Activated CD4-positive, alpha-beta T cell treated with anti-CD3 and anti-CD28 coated beads, Interleukin-10, Interleukin-2, amounts not matched to agents 100 ng/mL and 50 ng/mL, durations not matched to agents 16 hours and 8 hours (primary cell): ENCODE results near the gene FAAP20.

ENCODE experiments used
- DNase-seq: peaks from one replicate; pipeline ENCODE4 v3.0.0-alpha.2; 2020

Gene FAAP20

DNA sequence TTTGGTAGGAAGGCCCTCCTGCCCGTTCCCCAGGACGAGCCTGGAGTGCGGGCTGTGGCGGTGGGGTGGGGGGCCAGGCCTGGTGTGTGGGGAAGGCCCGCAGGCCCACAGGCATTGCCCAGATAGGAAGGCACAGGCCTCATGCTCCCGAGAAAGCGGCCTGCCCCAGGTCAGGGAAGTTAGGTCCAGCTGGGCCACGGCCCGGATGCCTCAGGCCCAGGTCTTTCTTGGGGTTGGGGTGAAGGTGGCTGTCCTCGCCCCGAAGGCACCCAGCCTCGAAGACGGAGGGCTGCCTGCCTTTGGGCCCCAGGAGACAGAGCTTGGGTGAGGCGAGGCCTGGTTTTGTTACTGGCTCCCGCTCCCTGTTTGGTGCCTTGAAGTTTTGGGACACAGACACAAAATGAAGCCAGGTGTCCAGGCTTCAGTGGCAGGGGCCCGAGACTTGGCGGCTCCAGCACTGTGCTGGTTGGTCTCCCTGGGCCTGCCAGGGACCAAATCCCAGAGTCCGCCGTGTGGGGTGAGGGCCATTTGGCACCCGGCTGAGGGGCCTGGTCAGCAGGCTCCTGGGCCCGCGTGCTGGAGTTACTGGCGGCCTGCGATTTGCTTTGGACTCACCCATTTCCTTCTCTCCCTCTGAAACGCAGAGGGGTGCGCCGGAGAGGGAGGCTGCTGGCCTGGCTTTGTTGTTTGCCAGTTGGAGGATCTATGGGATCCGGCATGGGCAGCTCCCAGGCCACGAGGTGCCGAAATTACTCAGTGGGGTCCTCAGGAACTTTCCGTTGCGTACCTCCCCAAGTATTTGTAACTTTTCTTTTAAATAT, 35.5 kb upstream of the FAAP20 start:
- DNase-seq: peak; percentile 33

DNA sequence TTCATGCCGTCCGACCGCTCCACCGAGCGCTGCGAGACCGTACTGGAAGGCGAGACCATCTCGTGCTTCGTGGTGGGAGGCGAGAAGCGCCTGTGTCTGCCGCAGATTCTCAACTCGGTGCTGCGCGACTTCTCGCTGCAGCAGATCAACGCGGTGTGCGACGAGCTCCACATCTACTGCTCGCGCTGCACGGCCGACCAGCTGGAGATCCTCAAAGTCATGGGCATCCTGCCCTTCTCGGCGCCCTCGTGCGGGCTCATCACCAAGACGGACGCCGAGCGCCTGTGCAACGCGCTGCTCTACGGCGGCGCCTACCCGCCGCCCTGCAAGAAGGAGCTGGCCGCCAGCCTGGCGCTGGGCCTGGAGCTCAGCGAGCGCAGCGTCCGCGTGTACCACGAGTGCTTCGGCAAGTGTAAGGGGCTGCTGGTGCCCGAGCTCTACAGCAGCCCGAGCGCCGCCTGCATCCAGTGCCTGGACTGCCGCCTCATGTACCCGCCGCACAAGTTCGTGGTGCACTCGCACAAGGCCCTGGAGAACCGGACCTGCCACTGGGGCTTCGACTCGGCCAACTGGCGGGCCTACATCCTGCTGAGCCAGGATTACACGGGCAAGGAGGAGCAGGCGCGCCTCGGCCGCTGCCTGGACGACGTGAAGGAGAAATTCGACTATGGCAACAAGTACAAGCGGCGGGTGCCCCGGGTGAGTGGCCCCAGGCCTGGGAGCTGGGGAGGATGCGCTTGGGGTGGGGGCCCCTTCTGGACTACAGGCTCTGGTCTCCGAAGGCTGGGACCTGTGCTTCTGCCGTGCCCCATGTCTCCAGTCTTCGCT, 34.7 kb upstream of the FAAP20 start:
- peak; percentile 78 for DNase-seq

DNA sequence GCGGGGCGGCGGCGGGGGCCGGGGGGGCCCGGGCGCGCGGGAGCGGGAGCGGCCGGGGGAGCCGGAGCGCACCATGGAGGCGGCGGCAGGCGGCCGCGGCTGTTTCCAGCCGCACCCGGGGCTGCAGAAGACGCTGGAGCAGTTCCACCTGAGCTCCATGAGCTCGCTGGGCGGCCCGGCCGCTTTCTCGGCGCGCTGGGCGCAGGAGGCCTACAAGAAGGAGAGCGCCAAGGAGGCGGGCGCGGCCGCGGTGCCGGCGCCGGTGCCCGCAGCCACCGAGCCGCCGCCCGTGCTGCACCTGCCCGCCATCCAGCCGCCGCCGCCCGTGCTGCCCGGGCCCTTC, 34.1 kb upstream of the FAAP20 start:
- DNase-seq: peak; percentile 39

DNA sequence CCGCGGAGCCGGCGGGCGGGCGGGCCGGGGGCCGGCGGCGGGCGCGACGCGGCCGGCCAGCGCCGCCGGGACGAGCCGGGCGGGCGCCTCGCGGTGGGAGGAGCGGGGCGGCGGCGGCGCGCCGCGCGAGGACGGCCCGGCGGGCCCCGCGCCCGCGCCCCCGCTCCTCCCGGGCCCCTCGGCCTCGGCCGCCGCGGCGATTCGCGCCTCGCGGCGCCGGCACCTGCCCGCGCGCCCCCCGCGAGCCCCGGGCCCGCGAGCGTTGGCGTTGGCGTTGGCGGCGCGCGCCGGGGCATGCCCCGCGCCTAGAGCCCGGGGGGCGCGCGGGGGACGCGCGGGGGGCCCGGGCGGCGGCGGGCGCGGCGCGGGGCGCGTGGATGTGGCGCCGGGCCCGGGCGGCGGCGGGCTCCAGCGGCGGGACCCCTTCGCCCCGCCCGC, 33.6 kb upstream of the FAAP20 start, which contains the start of gene SKI:
TSS of gene SKI (plus strand) at position 163 of the 438 bp plus-strand sequence. CDS start 448 bp downstream, outside the sequence.
- DNase-seq: no peak

DNA sequence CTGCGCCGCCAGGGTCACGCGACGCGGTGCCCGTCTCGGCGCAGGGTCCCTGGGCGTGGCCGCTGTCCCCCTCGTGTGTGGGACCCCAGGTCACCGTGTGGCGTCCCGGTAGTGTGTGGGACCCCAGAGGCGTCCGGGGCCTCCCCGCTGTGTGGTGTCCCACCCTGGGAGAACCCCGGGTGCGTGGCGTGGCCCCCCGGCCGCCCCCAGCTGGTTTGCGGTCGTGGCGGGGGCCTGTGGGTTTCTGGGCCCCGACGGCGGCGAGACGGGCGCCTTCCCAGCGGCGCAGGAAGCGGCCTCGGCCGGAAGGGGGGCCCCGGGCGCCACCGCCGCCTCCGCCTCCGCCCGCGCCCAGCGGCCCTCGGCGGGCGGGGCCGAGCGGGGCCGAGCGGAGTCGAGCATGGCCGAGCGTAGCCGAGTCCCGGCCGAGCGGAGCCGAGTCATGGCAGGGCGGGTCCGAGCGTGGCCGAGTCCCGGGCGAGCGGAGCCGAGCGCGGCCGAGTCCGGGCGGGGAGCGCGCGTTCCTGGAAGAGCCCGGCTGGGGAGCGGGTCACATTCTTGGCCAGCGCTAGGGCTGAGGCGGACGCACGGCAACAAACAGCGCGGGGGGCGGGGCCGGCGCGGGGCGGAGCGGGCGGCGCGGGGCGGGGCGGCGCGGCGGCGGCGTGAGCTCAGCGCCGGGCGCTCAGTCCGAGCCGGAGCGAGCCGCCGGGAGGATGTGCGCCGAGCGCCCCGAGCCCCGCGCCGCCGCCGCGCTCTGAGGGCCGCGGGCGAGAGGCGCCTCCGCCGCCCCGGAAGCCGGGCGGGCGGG, 33.0 kb upstream of the FAAP20 start:
- DNase-seq: peak; percentile 98

DNA sequence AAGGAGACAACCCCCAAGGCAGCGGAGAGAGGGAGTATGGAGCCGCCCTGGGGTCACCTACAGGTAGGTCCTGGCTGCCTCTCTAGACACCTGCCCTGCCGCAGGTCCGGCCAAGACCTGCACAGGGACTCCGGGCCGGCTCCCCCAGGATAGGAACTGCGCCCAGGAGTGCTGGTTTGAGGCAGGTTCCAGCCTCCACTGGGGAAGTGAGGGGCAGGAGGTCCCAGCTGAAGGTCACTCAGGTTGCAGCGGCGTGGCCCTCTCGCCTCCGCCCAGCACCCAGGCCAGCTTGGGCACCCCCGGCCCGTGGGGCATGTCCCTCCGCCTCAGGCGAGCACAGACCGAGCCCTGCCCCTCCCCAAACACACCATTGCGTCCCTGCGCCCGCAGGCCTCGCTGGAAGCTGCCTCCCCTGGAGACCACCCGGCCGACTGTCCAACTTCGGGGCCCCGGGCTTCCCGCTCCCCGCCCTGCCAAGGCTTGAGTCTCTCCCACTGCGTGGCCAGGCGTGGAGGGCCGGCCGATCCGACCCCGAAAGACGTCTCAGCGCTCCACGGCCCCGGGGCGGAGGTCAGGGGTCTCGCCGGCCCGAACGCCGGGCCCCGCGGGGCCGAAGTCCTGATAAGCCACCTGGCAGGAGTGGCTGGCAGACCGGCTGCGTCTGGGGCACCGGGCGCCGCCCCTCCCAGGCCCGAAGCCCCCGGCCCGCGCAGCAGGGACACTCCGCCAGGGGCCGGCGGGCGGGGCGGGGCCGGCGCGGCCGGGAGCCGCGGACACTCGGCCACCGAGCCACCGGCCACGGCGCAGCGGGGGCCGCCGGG, 32.2 kb upstream of the FAAP20 start:
- DNase-seq: no peak

DNA sequence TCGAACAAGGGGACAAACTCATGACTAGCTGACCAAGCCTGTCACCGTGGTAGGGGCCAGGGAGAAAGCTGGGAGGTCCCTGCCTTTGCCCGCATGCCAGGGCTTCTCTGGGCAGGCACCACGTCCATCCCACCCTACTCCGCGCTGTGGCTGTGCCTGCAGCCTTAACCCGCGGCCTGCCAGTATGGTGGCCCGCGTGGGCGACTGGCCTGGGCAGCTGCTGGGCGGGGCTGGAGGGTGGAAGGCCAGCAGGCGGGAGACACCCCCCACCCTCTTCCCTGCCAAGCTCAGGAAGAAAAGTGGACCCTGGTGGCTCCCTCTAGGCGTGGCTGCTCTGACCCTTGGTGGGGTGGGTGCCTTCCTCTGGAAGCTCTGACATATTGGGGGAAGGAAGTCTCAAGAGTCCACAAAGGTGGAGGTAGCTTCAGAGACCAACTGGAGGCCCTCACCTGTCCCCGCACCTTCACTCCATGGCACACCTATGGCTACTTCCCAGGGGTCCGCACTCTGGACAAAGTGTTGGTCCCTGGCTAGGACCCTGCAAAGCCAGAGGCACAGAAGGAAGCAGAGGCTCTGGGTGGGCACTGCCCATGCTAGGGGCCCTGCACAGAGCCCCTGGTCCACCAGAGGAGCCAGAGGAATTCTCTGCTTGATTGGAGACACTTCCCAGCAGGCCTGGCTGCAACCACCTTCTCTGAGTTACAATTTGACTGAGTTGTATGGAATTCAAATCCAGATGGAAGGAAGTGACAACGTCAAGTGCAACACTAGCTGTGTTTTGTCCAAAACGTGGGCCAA, 30.3 kb upstream of the FAAP20 start:
- no peak for DNase-seq

DNA sequence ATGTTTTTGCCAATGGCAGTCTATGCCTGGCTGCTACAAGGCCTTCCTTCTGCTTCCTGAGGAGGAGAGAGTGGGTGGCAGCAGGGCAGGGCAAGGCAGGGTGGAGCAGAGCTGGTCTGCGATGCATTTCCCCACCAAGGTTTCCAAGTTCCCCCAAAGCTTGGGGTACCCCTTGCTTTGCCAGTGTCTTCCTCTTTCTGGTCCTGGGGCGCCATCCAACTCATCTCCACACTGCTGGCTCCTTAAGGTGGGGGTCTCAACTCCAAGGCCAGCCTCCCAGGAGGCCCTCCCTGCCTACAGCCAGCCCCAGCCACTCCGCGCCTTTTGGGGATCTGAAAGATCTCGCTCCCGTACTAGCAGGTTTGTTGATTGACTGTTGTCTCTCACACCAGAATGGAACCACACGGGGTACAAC, 29.6 kb upstream of the FAAP20 start:
- no peak for DNase-seq

DNA sequence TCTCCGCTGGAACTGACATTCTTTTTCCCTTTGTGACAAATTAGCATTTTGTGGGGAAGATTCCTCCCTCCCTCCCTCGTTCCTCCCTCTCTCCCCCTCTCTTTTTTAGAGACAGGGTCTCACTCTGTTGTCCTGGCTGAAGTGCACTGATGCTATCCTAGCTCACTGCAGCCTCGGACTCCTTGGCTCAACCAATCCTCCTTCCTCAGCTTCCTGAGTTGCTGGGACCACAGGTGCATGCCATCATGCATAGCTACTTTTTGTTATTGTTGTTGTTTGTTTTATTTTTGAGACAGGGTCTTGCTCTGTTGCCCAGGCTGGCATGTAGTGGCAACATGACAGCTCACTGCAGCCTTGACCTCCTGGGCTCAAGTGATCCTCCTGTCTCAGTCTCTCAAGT, 26.7 kb upstream of the FAAP20 start:
- DNase-seq: no peak

DNA sequence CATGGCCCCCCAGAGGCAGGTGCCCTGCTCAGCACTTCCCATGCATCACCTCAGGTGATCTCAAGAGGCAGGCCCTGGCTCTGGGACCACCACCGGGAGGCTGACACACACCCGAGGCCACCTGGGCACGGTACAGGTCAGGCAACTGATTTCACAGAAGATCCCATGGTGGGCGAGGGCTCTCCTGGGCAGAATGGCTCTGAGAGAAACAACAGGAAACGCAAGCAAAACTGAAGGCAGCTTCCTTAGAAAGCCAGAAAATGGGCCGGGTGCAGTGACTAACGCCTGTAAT, 22.1 kb upstream of the FAAP20 start:
- no peak for DNase-seq

DNA sequence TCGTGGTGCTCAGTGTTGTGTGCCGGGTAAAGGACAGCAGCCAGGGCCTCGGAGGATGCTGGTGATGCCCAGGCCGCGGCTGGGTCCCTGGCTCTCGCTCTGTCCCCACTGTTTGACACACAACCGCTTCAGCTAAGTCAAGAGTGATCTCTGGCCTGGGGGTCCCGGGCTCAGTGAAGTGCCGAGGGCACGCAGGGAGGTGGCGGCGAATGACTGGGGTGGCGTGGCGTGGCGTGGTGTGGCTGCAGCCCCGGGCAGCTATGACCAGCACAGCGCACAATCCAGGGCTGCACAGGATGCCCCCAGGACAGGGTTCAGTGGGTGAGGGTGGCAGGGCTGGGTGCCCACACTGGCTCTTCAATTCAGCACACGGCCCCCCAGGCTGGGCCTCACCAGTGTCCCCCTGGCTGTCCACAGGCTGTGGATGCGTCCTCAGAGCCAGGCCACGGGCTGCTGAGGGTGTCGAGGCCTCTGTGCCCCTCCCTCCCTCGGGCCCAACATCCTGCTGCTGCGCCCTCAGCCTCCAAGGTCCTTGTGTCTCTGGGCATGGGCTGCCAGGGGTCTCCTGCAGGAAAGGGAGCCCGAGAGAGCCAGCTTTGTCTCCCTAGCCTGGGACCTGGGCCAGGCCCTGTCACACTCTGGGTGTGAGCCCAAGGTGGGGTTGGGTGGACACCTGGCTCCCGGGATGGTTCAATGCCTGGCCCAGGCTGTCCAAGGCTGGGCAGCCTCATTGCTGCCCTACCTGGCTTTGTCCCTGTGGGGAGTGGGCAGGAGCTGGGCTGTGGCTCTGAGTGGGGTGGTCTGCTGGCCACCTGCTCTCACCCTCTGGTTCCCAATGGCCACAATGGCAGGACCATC, 21.6 kb upstream of the FAAP20 start:
- DNase-seq: no peak

DNA sequence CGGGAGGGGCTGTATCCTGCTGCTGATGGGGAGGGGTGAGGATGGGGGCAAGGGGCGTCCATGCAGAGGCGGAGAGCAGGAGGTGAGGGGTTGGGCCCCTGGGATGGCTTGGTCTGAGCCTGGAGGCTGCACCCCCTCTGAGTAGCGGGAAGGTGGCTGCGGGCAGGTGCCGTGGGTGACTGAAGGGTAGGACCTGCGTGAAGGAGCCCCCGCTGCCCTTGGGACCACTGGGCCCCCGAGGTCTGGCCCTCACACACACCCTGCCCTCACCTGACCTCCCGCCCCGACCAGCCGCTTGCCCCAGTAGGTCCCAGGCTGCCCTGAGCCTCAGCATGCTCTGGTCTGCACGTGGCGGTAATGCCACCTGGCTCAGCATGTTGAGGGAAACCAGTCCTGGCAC, 20.8 kb upstream of the FAAP20 start:
- DNase-seq: no peak

DNA sequence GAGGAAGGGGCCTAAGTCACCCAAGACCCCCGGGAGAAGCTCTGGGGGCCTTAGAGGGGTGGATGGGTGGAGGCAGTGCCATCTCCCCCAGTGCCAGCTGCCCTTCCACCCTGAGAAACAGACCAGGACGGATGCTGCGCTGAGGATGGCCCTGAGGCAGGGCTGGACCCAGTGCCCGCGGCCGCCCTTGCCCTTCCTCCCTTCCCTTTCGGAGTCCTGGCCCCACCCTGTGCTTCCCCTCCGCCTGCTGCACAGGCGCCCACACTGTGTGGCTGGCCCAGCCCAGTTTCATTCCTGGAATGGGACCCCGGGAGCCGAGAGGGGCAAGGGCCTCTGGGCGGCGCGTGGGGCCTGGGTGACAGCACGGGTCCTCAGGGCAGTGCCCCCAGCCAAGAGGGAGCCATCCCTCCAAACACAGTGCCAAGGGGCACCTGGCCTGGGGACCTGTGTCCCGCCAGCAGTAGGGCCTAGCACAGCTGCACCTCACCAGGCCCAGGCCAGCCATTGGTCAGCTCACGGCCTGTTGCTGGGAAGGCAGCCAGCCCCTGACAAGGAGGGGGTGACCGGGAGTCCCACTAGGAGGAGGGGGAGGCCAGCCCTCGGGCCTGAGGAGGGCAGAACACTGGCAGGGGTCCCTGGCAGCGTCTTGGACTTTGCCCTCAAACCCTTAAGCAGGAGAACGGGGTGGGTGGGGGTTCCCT, 20.1 kb upstream of the FAAP20 start:
- no peak for DNase-seq

DNA sequence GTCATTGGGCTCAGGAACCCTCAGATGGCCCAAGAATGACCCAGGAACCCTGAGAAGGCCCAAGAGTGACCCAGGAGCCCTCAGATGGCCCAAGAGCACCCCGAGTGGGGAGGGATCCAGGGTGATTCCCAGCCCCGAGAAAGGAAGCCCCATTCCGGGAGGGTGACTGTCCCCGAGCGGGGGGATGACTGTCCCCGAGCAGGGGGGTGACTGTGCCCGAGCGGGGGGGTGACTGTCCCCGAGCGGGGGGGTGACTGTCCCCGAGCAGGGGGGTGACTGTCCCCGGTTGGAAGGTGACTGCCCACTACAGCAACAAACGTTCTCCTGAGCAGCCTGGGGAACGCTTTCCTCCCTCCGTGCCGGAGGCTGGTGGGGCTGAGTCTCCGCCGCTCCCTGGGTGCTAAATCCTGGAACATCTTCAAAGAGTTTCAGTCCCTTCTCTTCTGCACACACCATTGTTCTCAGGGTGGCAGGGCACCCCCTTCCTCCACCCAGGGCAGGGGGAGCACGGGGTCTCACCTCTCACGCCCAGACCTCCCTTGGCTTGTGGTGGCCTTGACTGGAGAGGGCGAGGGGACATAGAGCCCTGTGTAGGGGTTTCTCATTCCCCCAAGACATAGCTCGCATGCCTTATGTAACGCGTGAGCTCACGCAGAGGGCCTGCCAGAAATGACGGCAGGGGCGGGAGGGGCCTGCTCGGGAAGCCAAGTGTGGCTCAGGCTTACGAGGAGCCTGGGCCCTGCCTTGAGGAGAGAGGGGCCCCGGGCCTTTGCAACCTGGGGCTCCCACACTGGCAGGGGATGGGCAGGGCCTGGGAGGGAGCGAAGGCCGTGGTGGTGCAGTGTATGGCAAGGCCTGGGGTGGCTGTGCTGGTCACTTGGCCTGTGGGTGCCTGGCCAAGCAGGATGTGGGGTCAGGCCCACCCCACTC, 19.3 kb upstream of the FAAP20 start:
- DNase-seq: no peak

DNA sequence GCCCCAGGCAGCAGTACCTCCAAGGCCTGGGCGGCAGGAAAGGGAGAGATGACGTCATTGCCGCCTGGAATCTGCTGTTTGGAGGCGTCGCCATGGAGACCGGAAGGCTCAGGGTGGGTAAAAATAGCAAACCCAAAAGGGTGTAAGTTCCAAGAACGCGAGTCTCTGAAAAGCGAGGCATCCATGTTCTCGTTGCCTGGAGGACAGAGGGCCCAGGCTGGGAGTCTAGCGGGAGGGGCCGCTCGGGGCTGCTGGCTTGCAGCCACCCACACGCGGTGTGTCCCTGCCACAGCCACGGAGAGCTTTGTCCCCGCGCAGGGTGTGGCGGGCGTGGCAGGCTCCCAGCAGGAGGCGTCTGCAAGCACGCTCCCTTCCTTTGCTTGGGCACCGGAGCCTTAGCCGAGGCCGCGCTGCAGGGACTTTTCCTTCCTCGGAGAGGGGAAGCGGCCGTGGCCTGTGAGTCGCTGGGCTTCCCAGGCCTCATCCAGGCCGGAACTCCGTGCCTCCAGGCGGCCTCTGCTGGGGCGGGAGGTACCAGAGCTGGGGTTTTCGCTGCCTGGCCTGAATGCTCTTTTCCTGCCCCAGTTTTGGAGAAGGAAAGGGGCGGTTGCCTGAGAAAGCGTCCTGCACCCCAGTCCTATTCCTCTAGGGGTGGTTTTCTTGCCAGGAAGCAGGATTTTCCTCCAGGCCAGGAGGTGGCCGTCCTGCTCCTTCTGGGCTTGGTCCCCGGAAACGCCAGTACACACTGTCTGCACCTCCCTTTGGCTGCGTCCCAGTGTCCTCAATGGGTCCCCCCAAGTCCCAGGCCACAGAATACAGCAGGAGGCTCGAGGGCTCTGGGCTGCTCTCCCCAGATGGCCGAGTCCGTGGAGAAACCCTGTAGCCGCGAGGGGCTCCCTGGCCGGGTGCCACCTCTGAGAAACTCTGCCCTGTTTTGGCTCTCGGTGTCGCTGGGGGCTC, 18.2 kb upstream of the FAAP20 start:
- peak; percentile 54 for DNase-seq

DNA sequence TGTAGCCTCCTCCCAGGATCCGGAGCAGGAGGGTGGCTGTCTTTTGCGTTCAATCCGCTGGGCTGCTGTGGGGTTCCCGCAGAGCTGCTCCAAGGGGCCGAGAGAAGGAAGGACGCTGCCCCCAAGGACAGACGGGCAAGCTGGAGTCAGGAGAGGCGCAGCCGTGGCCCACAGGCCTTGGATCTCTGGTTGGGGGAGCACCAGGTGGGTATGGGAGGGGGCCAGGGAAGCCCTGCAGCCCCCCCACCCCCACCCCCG, 17.6 kb upstream of the FAAP20 start:
- DNase-seq: no peak

DNA sequence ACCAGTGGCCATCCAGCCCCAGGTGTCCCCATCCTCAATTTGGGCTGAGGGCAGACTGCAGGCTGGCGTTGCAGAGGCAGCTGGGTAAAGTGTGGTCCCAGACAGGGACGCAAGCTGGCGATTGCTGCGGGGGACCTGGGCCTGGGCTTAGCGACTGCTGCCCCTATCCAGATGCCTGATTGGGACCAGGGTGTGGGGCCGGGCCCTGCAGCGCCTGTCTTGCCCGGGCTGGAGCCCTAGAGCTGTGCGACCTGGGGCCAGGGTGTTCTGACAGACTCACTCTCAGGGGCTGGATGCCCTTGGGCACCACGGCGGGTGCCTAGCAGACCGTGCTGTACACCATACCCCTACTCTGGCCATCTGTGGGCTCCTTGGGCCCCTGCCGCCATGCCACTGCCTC, 16.2 kb upstream of the FAAP20 start:
- no peak for DNase-seq

DNA sequence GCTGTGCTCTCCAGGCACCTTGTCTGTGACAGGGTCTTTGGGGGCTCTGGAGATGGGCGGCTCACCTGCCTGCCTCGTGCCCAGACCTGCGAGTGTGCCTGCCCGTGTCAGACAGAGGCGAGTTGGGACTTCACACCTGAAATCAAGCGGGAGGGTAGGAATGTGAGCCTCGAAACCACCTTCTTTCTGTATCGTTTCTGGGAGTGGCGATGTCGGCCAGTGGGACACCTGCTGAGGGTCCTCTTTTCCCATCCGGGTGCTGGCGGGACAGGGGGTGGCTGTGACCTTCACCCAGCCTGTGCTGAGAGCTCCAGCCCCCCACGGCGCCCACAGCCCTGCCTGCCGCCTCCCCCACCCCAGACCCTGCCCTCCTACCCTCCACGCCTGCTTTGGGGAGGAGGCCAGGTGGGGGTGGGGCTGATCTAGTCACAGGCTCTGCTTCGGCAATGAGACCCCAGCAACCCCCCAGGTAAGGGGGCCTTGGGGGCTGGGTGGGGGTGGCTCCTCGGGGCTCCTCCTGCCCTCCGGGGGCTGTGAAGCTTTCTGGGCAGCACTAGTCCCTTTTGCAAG, 15.6 kb upstream of the FAAP20 start:
- DNase-seq: no peak
